ENCODE data around the gene NUCKS1.

GRCh38 chr1:205751036-205751651, 1.2 kb upstream of the NUCKS1 start:
- TF ChIP-seq CTCF (IDR thresholded peaks at IDR 0.05) (no peak), SIN3A (IDR thresholded peaks at IDR 0.05; ENCODE audit: borderline replicate concordance, insufficient read depth, low read depth, low read length) (no peak)
